Measurements from ENCODE around the gene NSD1.
"Not testable (repeated sequence)": the region's sequence is repeated elsewhere in the genome, so short reads cannot be mapped to it uniquely, and the experiment has no call there.

Gene NSD1

GRCh38 chr5:177131352-177132135 is 2.0 kb upstream of the NSD1 start:
- H3K9me3 Mint-ChIP-seq, result no peaks in the 10 kb centered on the region
- no peaks in the 10 kb centered on the region for H3K27me3 Mint-ChIP-seq
- peaks cover 48% of the 10 kb centered on the region for H3K4me1 Mint-ChIP-seq (ENCODE audit: low read depth)
- DNase-seq, result no peak
- no peak overlapping the region for H3K4me3 Mint-ChIP-seq
- H3K27ac Mint-ChIP-seq, result no peak overlapping the region
- H3K36me3 Mint-ChIP-seq (ENCODE audit: low read depth), result peaks cover 20% of the 10 kb centered on the region

DNA sequence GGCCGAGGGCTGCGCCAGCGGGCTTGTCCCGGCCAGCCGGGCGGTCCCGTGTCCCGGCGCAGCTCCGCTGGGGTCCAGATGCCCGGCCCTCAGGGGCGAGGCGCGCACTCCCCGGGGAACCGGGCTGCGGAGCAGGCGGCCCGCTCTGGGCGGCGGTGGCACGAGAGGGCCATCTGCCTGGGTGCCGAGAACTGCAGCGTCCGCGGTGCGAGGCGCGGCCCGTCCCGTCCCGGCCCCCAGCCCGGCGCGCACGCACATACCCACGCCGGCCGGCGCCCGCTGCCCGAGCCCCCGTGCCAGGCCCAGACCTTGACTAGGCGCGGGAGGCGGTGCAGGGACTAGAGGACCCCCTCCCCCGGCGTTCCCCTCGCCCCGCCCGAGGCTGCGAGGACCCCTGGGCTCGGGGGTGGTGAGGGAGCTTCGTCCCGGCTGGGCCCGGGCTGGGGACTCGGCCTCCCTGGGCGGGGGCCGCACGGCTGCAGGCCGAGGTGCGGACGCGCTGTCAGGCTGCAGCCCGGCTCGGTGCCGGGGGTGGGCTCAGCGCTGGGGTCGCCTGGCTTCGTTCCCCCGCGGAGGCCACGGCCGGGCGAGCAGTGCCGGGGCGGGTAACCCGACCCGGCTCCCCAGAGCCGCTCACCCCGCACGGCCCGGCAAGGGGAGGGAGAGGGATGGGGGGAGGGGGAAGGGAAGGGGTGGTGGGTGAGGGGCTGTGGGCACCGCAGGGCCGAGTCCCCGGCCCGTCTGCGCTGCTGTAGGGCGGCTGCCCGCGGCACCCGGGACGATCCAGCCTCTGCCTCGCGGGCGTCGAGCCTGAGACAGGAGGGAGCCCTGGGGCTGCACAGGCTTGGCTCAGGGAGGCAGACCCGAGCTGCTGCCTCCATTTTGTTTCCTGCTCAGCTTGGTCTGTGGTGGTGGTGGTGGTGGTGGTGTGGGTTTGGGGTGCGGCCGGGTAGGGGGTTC is 1.2 kb upstream of the NSD1 start:
- DNase-seq, result no peak
- H3K36me3 Mint-ChIP-seq (ENCODE audit: low read depth), result peaks cover 29% of the 10 kb centered on the region
- H3K27ac Mint-ChIP-seq, result peak overlapping the region; percentile 81
- peaks cover 55% of the 10 kb centered on the region for H3K4me1 Mint-ChIP-seq (ENCODE audit: low read depth)
- no peaks in the 10 kb centered on the region for H3K27me3 Mint-ChIP-seq
- no peaks in the 10 kb centered on the region for H3K9me3 Mint-ChIP-seq
- H3K4me3 Mint-ChIP-seq, result peak overlapping the region; percentile 46

DNA sequence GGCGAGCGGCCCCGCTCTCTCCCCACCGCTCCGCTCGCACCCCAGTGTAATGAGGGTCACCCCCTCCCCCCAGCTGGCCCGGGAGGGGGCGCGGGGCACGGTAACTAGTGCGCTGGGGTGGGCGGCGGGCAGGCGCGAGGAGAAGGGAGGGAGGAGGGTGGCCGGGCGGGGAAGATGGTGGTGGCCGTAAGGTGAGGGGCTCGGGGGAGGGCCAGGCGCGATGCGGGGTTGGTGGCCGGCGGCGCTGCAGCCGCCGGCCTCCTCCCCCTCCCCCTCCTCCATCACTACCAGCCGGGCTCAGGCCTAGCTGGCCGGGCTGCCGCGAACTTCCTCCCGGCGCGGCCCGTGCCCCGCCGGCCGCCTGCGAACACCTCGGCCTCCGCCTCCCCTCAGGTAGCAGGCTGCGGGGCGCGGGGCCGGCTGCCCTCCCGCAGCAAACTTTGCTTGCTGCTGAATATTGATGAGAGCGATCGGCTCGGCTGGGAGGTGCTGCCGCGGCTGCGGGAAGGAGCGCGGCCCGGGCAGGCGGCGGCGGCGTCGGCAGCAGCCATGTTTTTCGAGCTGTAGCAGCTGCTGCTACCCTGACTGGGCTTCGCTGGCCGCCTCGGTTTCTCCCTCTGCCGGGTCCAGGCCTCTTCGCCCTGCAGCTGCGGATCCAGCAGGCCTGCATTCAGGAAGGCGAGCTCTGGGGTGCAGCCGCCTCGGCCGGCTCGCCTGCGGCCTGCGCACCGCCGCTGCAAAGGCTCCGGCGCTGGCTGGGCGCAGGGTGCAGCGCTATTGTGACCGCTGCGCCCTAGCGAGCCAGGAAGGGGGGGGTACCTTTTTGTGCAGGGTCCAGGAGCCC is 502 bp downstream of the NSD1 start:
- peak overlapping the region; percentile 91 for H3K27ac Mint-ChIP-seq
- H3K36me3 Mint-ChIP-seq (ENCODE audit: low read depth), result peaks cover 42% of the 10 kb centered on the region
- DNase-seq, result peak; percentile 81
- no peaks in the 10 kb centered on the region for H3K27me3 Mint-ChIP-seq
- peak overlapping the region; percentile 90 for H3K4me3 Mint-ChIP-seq
- no peaks in the 10 kb centered on the region for H3K9me3 Mint-ChIP-seq
- H3K4me1 Mint-ChIP-seq (ENCODE audit: low read depth), result peaks cover 48% of the 10 kb centered on the region

DNA sequence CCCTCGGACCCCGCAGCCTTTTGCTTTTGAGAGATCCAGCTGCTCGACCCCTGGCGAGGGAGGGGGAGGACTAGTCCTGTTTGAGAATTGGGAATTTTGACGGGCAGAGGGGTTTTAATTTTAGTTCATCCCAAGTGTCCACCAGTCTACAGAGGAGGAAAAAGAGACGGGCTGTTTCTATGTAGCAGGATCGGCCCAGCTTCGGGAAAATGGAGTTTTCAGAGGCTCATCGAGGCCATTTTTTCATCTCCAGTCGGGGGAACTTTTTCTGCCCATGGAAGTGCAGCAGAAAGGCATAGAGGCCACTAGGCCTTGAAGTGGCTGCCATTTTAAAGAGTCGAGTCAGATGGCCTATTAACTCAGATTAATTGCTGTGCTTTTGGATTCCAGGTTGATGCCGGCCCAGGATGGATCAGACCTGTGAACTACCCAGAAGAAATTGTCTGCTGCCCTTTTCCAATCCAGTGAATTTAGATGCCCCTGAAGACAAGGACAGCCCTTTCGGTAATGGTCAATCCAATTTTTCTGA is 1.2 kb downstream of the NSD1 start:
- Mint-ChIP-seq H3K27me3 (no peaks in the 10 kb centered on the region), H3K4me1 (ENCODE audit: low read depth) (peaks cover 46% of the 10 kb centered on the region), H3K27ac (peak overlapping the region; percentile 91), H3K9me3 (no peaks in the 10 kb centered on the region), H3K4me3 (peak overlapping the region; percentile 90), H3K36me3 (ENCODE audit: low read depth) (peaks cover 49% of the 10 kb centered on the region)
- no peak for DNase-seq

- no peak for DNase-seq
- peaks cover 92% of the 10 kb centered on the region for H3K36me3 Mint-ChIP-seq (ENCODE audit: low read depth)
- no peaks in the 10 kb centered on the region for H3K9me3 Mint-ChIP-seq
- peaks cover 57% of the 10 kb centered on the region for H3K4me1 Mint-ChIP-seq (ENCODE audit: low read depth)
- peak overlapping the region; percentile 18 for H3K27ac Mint-ChIP-seq
- no peaks in the 10 kb centered on the region for H3K27me3 Mint-ChIP-seq
- no peak overlapping the region for H3K4me3 Mint-ChIP-seq
Observed at GRCh38 chr5:177140312-177140711, 6.7 kb downstream of the NSD1 start.

DNA sequence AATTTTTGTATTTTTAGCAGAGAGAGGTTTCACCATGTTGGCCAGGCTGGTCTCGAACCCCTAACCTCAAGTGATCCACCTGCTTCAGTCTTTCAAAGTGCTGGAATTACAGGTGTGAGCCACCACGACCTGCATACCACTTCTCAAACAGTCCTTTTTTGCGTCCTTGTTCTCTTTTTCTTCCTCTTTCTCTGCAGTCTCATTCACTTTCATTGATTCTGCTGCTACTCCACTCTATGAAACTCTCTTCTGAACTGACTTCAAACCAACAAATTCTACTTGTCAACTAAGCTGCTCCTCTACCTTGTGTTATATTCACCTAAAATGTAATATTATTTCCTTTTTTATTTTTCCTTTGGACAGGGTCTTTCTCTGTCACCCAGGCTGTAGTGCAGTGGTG is 7.9 kb downstream of the NSD1 start:
- H3K9me3 Mint-ChIP-seq, result no peaks in the 10 kb centered on the region
- no peaks in the 10 kb centered on the region for H3K27me3 Mint-ChIP-seq
- H3K4me1 Mint-ChIP-seq (ENCODE audit: low read depth), result peaks cover 46% of the 10 kb centered on the region
- H3K36me3 Mint-ChIP-seq (ENCODE audit: low read depth), result peaks cover 90% of the 10 kb centered on the region
- peak overlapping the region; percentile 30 for H3K27ac Mint-ChIP-seq
- no peak for DNase-seq
- no peak overlapping the region for H3K4me3 Mint-ChIP-seq

DNA sequence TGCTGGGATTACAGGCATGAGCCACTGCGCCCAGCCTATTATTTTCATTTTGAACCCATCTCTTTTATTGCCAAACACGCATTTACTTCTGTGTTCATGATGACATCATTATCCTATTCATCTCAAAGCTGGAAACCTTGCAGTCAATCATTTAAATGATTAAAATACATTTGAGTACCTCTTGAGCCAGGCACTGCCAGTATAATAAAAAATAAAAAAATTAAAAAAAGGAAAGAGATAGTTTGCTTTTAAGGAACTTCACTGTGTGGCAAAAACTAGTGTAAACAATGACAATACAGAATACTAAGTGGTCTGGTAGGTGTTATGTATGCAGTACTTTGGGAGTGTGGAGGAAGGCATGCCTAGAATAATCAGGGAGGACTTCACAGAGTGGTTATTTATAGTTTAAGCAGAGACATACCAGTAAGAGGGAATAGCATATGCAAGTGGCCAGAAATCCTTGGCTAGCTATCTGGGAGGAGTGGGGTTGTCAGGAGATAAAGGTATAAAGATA is 8.6 kb downstream of the NSD1 start:
- Mint-ChIP-seq H3K27ac (no peak overlapping the region), H3K9me3 (no peaks in the 10 kb centered on the region), H3K27me3 (no peaks in the 10 kb centered on the region), H3K36me3 (ENCODE audit: low read depth) (peaks cover 90% of the 10 kb centered on the region), H3K4me1 (ENCODE audit: low read depth) (peaks cover 41% of the 10 kb centered on the region), H3K4me3 (no peak overlapping the region)
- DNase-seq, result no peak

GRCh38 chr5:177142778-177143177 is 9.2 kb downstream of the NSD1 start:
- no peak overlapping the region for H3K27ac Mint-ChIP-seq
- no peaks in the 10 kb centered on the region for H3K9me3 Mint-ChIP-seq
- no peak for DNase-seq
- no peak overlapping the region for H3K4me3 Mint-ChIP-seq
- peaks cover 37% of the 10 kb centered on the region for H3K4me1 Mint-ChIP-seq (ENCODE audit: low read depth)
- peaks cover 90% of the 10 kb centered on the region for H3K36me3 Mint-ChIP-seq (ENCODE audit: low read depth)
- no peaks in the 10 kb centered on the region for H3K27me3 Mint-ChIP-seq

- no peak for DNase-seq
- Mint-ChIP-seq H3K9me3 (no peaks in the 10 kb centered on the region), H3K4me3 (no peak overlapping the region), H3K27me3 (no peaks in the 10 kb centered on the region), H3K36me3 (ENCODE audit: low read depth) (peaks cover 85% of the 10 kb centered on the region), H3K4me1 (ENCODE audit: low read depth) (peaks cover 12% of the 10 kb centered on the region), H3K27ac (peak overlapping the region; percentile 80)
Observed at GRCh38 chr5:177146891-177147638, 13.5 kb downstream of the NSD1 start.

- H3K27ac Mint-ChIP-seq, result not testable (repeated sequence)
Observed at GRCh38 chr5:177150061-177150460, 16.5 kb downstream of the NSD1 start.

DNA sequence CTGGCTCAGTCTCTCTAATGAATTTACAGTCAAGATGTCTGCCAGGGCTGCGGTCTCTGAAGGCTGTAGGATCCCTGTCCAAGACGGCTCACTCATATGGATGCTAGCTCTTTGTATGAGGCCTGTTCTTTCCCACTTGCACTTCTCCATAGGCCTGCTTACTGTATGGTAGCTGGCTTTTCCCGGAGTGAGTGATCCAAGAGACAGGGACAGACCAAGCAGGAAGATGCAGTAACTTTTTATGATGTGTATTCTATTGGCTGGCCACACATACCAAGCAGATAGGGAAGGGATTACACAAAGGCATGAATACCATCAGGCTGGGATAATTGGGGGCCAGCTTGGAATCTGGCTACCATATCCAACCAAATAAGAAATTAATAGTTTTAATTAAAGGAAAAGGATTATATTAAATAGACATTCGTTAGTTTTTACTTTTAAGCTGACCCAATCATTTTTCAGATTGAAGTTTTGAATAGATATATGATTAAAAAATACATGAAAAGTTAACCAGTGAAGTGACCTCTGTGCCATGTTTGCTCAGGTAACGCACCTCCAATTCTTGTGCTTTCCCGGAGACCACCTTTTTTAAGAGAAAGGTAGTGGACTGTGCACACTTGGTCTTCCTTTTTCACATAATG is 20.6 kb downstream of the NSD1 start:
- DNase-seq, result peak; percentile 5
- Mint-ChIP-seq H3K4me3 (no peak overlapping the region), H3K27me3 (no peaks in the 10 kb centered on the region), H3K36me3 (ENCODE audit: low read depth) (peaks cover 41% of the 10 kb centered on the region), H3K9me3 (no peaks in the 10 kb centered on the region), H3K27ac (no peak overlapping the region), H3K4me1 (ENCODE audit: low read depth) (peaks cover 11% of the 10 kb centered on the region)

More at GRCh38 chr5:177150061-177150460, 16.5 kb downstream of the NSD1 start:
- H3K27me3 Mint-ChIP-seq; H3K4me3 Mint-ChIP-seq; H3K4me1 Mint-ChIP-seq (ENCODE audit: low read depth); DNase-seq; H3K9me3 Mint-ChIP-seq: not testable (repeated sequence)
- H3K36me3 Mint-ChIP-seq (ENCODE audit: low read depth), result peaks cover 65% of the 10 kb centered on the region

GRCh38 chr5:177162379-177162778 is 28.8 kb downstream of the NSD1 start:
- no peaks in the 10 kb centered on the region for H3K9me3 Mint-ChIP-seq
- H3K4me3 Mint-ChIP-seq, result no peak overlapping the region
- H3K27me3 Mint-ChIP-seq, result no peaks in the 10 kb centered on the region
- no peak overlapping the region for H3K27ac Mint-ChIP-seq
- peaks cover 75% of the 10 kb centered on the region for H3K36me3 Mint-ChIP-seq (ENCODE audit: low read depth)
- DNase-seq, result no peak
- H3K4me1 Mint-ChIP-seq (ENCODE audit: low read depth), result peaks cover 13% of the 10 kb centered on the region

- Mint-ChIP-seq H3K27me3 (no peaks in the 10 kb centered on the region), H3K9me3 (no peaks in the 10 kb centered on the region), H3K4me1 (ENCODE audit: low read depth) (peaks cover 10% of the 10 kb centered on the region), H3K4me3 (no peak overlapping the region), H3K27ac (no peak overlapping the region), H3K36me3 (ENCODE audit: low read depth) (peaks cover 80% of the 10 kb centered on the region)
- no peak for DNase-seq
Observed at GRCh38 chr5:177163500-177163899, 29.9 kb downstream of the NSD1 start.
